ENCODE data around the gene TUBA1B. TPM values are rescaled to one million over a fixed set of nuclear protein-coding genes. Genes with fewer than 3 reads are reported as not detected.

Gene TUBA1B
- total RNA-seq, 1 experiment from 2014 or later: 2,063 TPM

DNA sequence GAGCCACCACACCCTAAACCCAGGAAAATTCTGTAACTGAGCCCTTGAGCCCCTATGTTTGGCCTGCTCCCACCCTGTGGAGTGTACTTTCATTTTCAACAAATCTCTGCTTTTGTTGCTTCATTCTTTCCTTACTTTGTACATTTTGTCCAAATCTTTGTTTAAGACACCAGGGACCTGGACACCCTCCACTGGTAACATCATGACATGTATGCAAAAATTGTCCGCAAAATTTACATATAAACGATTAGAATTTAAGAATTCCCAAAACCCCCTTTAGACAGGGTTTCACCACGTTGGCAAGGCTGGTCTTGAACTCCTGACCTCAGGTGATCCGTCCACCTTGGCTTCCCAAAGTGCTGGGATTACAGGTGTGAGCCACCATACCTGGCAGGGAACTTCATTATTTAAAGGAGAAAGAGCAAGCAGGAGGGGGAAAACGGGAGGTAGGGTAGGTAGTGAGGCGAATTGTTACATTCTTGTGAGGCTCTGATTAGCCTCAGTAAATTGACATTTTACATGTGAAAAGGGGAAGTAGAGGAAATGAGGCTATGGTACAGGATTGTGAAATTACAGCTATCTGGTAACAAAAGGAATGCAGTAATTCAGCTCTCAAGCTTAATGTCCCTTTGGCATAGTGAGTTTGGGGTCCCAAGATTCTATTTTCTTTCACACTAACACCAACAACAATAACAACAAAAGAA, 30.0 kb upstream of the TUBA1B start:
- Mint-ChIP-seq H3K4me1 (peaks cover 1 to 6% of the 10 kb centered on the region in 2 experiments; a peak in 3 of 4 replicates), H3K36me3 (ENCODE audit: insufficient read depth in 1 of 3, low read depth in 3 of 3) (no peaks in the 10 kb centered on the region), H3K9me3 (no peaks in the 10 kb centered on the region; a peak in 1 of 5 replicates), H3K27me3 (ENCODE audit: low read depth) (no peaks in the 10 kb centered on the region; the same call in 1 of the 2 replicates), H3K27ac (no peak overlapping the region), H3K4me3 (no peak overlapping the region)
- no peak overlapping the region for H2BK5ac ChIP-seq (ENCODE audit: insufficient read length, low read length)
- no peaks in the 10 kb centered on the region for H3K79me2 ChIP-seq (ENCODE audit: insufficient read depth, low read length)
- no peak overlapping the region for H3K14ac ChIP-seq (ENCODE audit: insufficient read depth, low read length)
- H3K4me1 ChIP-seq (ENCODE audit: insufficient read depth, low read length): no peaks in the 10 kb centered on the region; the same call in 1 of the 2 replicates
- H3K4ac ChIP-seq (ENCODE audit: low read depth, low read length): no peak overlapping the region
- H3K9me3 ChIP-seq (ENCODE audit: control insufficient read depth, low read depth, low read length): no peaks in the 10 kb centered on the region
- no peak overlapping the region for H4K8ac ChIP-seq (replicated peaks; ENCODE audit: insufficient read length, low read depth, low read length)
- no peak for DNase-seq
- no peak overlapping the region for H3K9ac ChIP-seq (ENCODE audit: extremely low read depth, insufficient read length, low read length)
- H3K27ac ChIP-seq (ENCODE audit: insufficient read length, low read depth, low read length): no peak overlapping the region
- no peak overlapping the region for H2BK120ac ChIP-seq (ENCODE audit: low read depth, low read length, poor library complexity, severe bottlenecking)
- H2AFZ ChIP-seq (ENCODE audit: low read length): no peak overlapping the region
- no peak overlapping the region for H3K56ac ChIP-seq (ENCODE audit: insufficient read length, low read depth, low read length)
- H3K23me2 ChIP-seq (ENCODE audit: insufficient read length, low read depth, low read length, poor library complexity, severe bottlenecking): no peaks in the 10 kb centered on the region
- no peak overlapping the region for H3K18ac ChIP-seq (ENCODE audit: insufficient read length, low read depth, low read length)
- TF ChIP-seq, protein P1, sequence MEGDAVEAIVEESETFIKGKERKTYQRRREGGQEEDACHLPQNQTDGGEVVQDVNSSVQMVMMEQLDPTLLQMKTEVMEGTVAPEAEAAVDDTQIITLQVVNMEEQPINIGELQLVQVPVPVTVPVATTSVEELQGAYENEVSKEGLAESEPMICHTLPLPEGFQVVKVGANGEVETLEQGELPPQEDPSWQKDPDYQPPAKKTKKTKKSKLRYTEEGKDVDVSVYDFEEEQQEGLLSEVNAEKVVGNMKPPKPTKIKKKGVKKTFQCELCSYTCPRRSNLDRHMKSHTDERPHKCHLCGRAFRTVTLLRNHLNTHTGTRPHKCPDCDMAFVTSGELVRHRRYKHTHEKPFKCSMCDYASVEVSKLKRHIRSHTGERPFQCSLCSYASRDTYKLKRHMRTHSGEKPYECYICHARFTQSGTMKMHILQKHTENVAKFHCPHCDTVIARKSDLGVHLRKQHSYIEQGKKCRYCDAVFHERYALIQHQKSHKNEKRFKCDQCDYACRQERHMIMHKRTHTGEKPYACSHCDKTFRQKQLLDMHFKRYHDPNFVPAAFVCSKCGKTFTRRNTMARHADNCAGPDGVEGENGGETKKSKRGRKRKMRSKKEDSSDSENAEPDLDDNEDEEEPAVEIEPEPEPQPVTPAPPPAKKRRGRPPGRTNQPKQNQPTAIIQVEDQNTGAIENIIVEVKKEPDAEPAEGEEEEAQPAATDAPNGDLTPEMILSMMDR (conservative IDR thresholded peaks at IDR 0.05): no peak
- H3K23ac ChIP-seq (ENCODE audit: insufficient read length, low read depth, low read length): no peak overlapping the region
- H4K5ac ChIP-seq (ENCODE audit: insufficient read length, low read depth, low read length): no peak overlapping the region
- no peak overlapping the region for H2AK5ac ChIP-seq (ENCODE audit: insufficient read length, low read length)
- no CpG with 5 or more reads among the region's 6 CpGs for WGBS (ENCODE audit: extremely low coverage, insufficient read length, low lambda C conversion rate)
- H3K79me1 ChIP-seq (ENCODE audit: insufficient read depth, low read depth, low read length, poor library complexity, severe bottlenecking): no peaks in the 10 kb centered on the region
- no peaks in the 10 kb centered on the region for H4K20me1 ChIP-seq (ENCODE audit: control insufficient read depth, insufficient read depth, insufficient read length)
- H3T11ph ChIP-seq (ENCODE audit: low read length): no peak overlapping the region
- no peak overlapping the region for H2BK12ac ChIP-seq (ENCODE audit: insufficient read length, low read depth, low read length)
- H3K4me2 ChIP-seq (ENCODE audit: insufficient read depth, insufficient read length, low read length): no peak overlapping the region
- no peak overlapping the region for H2BK15ac ChIP-seq (ENCODE audit: low read depth, low read length)
- H4K91ac ChIP-seq (ENCODE audit: insufficient read length, low read depth, low read length): no peak overlapping the region
- H3K27me3 ChIP-seq (ENCODE audit: insufficient read depth, low read length): no peaks in the 10 kb centered on the region
- no peak overlapping the region for H2BK20ac ChIP-seq (ENCODE audit: low read depth, low read length, poor library complexity, severe bottlenecking)
